NAMALWA (cell line): ENCODE data around the gene C12orf42.

Experiments used
- DNase-seq: peaks from one replicate; pipeline ENCODE4 v3.0.0-alpha.2; 2015; ENCODE audit warnings: low spot score

C12orf42 gene

DNA sequence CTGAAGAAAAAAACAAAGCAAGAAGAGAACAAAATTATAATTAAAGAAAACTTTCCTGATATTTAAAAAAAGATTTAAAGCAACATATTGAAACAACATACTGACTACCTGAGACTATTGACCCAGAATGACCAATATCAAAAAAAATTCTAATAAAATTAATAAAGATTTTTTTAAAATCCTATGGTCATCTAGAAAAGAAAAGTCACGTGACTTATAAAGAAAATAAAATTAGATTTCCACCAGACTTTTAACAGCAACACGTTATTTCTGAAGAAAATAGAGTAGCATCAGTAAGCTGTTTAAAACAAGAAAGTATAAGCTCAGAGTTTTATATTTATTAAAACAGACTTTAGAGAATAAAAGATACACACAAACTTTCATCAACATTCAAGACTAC, 238.0 kb downstream of the C12orf42 start:
- no peak for DNase-seq
